Measurements from ENCODE around the gene AKR7A2.
A peak's percentile ranks its signal among the peaks of the same experiment; 100 is the strongest.

The AKR7A2 gene

GRCh38 chr1:19342894-19343616 lies 31.1 kb upstream of the AKR7A2 start:
- DNase-seq: no peak

GRCh38 chr1:19342062-19342750 lies 30.3 kb upstream of the AKR7A2 start:
- no peak for DNase-seq

GRCh38 chr1:19341201-19342061 lies 29.5 kb upstream of the AKR7A2 start:
- peak; percentile 74 for DNase-seq

- DNase-seq: no peak
Observed at GRCh38 chr1:19340387-19340937, 28.5 kb upstream of the AKR7A2 start.

- DNase-seq: no peak
Observed at GRCh38 chr1:19339214-19339861, 27.4 kb upstream of the AKR7A2 start.

GRCh38 chr1:19338323-19338762 lies 26.4 kb upstream of the AKR7A2 start:
- DNase-seq: no peak

GRCh38 chr1:19337289-19337688 lies 25.3 kb upstream of the AKR7A2 start:
- no peak for DNase-seq

GRCh38 chr1:19336543-19336942 lies 24.6 kb upstream of the AKR7A2 start:
- no peak for DNase-seq

- no peak for DNase-seq
Observed at GRCh38 chr1:19333587-19334354, 21.8 kb upstream of the AKR7A2 start.

GRCh38 chr1:19332832-19333231 lies 20.9 kb upstream of the AKR7A2 start:
- DNase-seq: no peak

- DNase-seq: no peak
Observed at GRCh38 chr1:19331262-19331878, 19.4 kb upstream of the AKR7A2 start.

GRCh38 chr1:19330449-19331135 lies 18.6 kb upstream of the AKR7A2 start:
- no peak for DNase-seq

- DNase-seq: no peak
Observed at GRCh38 chr1:19329611-19330010, 17.7 kb upstream of the AKR7A2 start.

GRCh38 chr1:19329188-19329587 lies 17.2 kb upstream of the AKR7A2 start:
- no peak for DNase-seq

GRCh38 chr1:19328486-19328885 lies 16.5 kb upstream of the AKR7A2 start:
- no peak for DNase-seq

- no peak for DNase-seq
Observed at GRCh38 chr1:19327736-19328135, 15.8 kb upstream of the AKR7A2 start.

- DNase-seq: no peak
Observed at GRCh38 chr1:19327301-19327700, 15.4 kb upstream of the AKR7A2 start.

GRCh38 chr1:19326748-19327065 lies 14.8 kb upstream of the AKR7A2 start:
- DNase-seq: no peak

- DNase-seq: no peak
Observed at GRCh38 chr1:19325958-19326747, 14.2 kb upstream of the AKR7A2 start.

- no peak for DNase-seq
Observed at GRCh38 chr1:19325368-19325957, 13.5 kb upstream of the AKR7A2 start.

Measured in 8988T (cell line).